Body of pancreas (tissue), 4 donors: ENCODE data around the gene BMP8B. TPM values are rescaled to one million over a fixed set of nuclear protein-coding genes. Genes with fewer than 3 reads are reported as not detected.
A peak's percentile ranks its signal among the peaks of the same experiment; 100 is the strongest.

Experiments
- ATAC-seq: fragments of 150-250 bp; one replicate; pipeline ENCODE4 v1.9.1; 2016
- DNase-seq, 4 donors: peaks; one replicate each; pipeline ENCODE4 v3.0.0-alpha.2; 2019
- H3K27ac ChIP-seq, 4 donors: fragments of 200-600 bp; sonication (generic); 1 replicate in 3 of 4; 2 replicates in 1 of 4; pipeline versions ENCODE4 v1.5.1 to v1.6.1; 2016 to 2019; ENCODE audit warnings: mild to moderate bottlenecking in 1 of 4, mixed read lengths in 1 of 4, moderate library complexity in 1 of 4
- H3K27me3 ChIP-seq, 2 donors: fragments of 200-600 bp; sonication (generic); one replicate each; pipeline ENCODE4 v1.6.0; 2016; ENCODE audit warnings: mild to moderate bottlenecking in 1 of 2
- H3K36me3 ChIP-seq, 2 donors: fragments of 200-600 bp; sonication (generic); replicated peaks in 1 of 2; 2 replicates each; pipeline ENCODE4 v1.5.1; 2016; ENCODE audit warnings: low read depth in 2 of 2; ENCODE audit not compliant: insufficient read depth in 1 of 2
- H3K4me1 ChIP-seq: fragments of 200-600 bp; sonication (generic); one replicate; pipeline ENCODE4 v1.6.0; 2016
- H3K4me3 ChIP-seq, 2 donors: fragments of 200-600 bp; sonication (generic); 1 replicate in 1 of 2; 2 replicates in 1 of 2; pipeline ENCODE4 v1.5.1; 2016 to 2019
- H3K9me3 ChIP-seq, 3 donors: fragments of 200-600 bp; sonication (generic); 1 replicate in 2 of 3; 2 replicates in 1 of 3; pipeline ENCODE4 v1.5.1; 2016
- CTCF ChIP-seq, 7 experiments: fragments of 450-650 bp in 4 of 7; fragments of 200-600 bp in 3 of 7; sonication (generic) in 3 of 7; IDR thresholded peaks; one replicate each; pipeline ENCODE4 v1.5.1; 2016 to 2019; ENCODE audit warnings: antibody characterized with exemption in 7 of 7
- POLR2A ChIP-seq, 3 donors: fragments of 450-650 bp; IDR thresholded peaks; one replicate each; pipeline ENCODE4 v1.6.1; 2016; ENCODE audit warnings: antibody characterized with exemption in 3 of 3, mild to moderate bottlenecking in 2 of 3
- WGBS, 2 donors: methylation state at CpG; one replicate each; pipeline ENCODE4 v1.1.5; 2017; 5-methylcytosine and 5-hydroxymethylcytosine counted together
- intact Hi-C: fragments of 100-400 bp; cut with DNase I; formaldehyde crosslinking; loops from one replicate; pipeline ENCODE4 v1.15.1; 2023
- total RNA-seq, 2 donors: library from RNA; depleted of rRNA; stranded (reverse); fragments of >200 nt; gene quantifications; one replicate each; pipeline ENCODE4 v1.1.0, GENCODE V29; 2016

BMP8B gene
- total RNA-seq = 1 to 10 TPM; 2.3 to 5.4 TPM

- peaks cover 27% of the 10 kb centered on the region for H3K4me1 ChIP-seq
- no peaks in the 10 kb centered on the region for H3K27me3 ChIP-seq
- DNase-seq (peak; percentile 77 to 85 (median 80)), ATAC-seq (peak; percentile 89)
- intact Hi-C loops = no loop called here
- H3K4me3 ChIP-seq = peak within 1 kb of the TSS; percentile 6 to 50
- peak within 1 kb of the TSS; percentile 76 to 87 (median 78) for H3K27ac ChIP-seq
- WGBS, 2 donors = 1 to 40% methylated on average over 3 to 74 of the region's 91 CpGs
- TF ChIP-seq POLR2A (IDR thresholded peaks at IDR 0.05) (peak; percentile 43 to 52 (median 44)), CTCF (IDR thresholded peaks at IDR 0.05) (no peak)
- H3K36me3 ChIP-seq = no peaks in the 10 kb centered on the region
- no peaks in the 10 kb centered on the region for H3K9me3 ChIP-seq
Measured at GRCh38 chr1:39788758-39789570, at the start of gene BMP8B. BMP8B (minus strand) TSS chr1:39788865; CDS start chr1:39788485, 380 bp downstream.

GRCh38 chr1:39836595-39837110 lies 48.0 kb upstream of the BMP8B start:
- TF ChIP-seq POLR2A (IDR thresholded peaks at IDR 0.05) (no peak), CTCF (IDR thresholded peaks at IDR 0.05) (no peak)
- Histone ChIP-seq H3K27ac (peak overlapping the region; percentile 67 to 87 (median 78)), H3K36me3 (peaks cover 0 to 7% of the 10 kb centered on the region in 2 donors), H3K4me1 (peaks cover 60% of the 10 kb centered on the region), H3K4me3 (no peak overlapping the region), H3K27me3 (no peaks in the 10 kb centered on the region), H3K9me3 (no peaks in the 10 kb centered on the region)
- 28 to 37% methylated on average over 3 of the region's 3 CpGs for WGBS, 2 donors
- ATAC-seq = peak; percentile 11
- DNase-seq = no peak
- intact Hi-C loops = no loop called here

GRCh38 chr1:39835935-39836594 lies 47.4 kb upstream of the BMP8B start:
- peaks cover 0 to 4% of the 10 kb centered on the region in 2 donors for H3K36me3 ChIP-seq
- WGBS, 2 donors = 34 to 36% methylated on average over 7 of the region's 7 CpGs
- intact Hi-C loops = no loop called here
- H3K9me3 ChIP-seq = no peaks in the 10 kb centered on the region
- no peak for TF ChIP-seq CTCF (IDR thresholded peaks at IDR 0.05)
- TF ChIP-seq POLR2A (IDR thresholded peaks at IDR 0.05) = no peak
- ATAC-seq (peak; percentile 54), DNase-seq (peak in 3 of 4 donors; percentile 46 to 58 (median 53))
- no peak overlapping the region for H3K4me3 ChIP-seq
- peaks cover 60% of the 10 kb centered on the region for H3K4me1 ChIP-seq
- H3K27ac ChIP-seq = peak overlapping the region; percentile 67 to 87 (median 78)
- H3K27me3 ChIP-seq = no peaks in the 10 kb centered on the region

GRCh38 chr1:39835110-39835509 lies 46.4 kb upstream of the BMP8B start:
- DNase-seq (peak; percentile 63 to 87 (median 84)), ATAC-seq (peak; percentile 89)
- Histone ChIP-seq H3K27ac (peak overlapping the region; percentile 78 to 87 (median 78)), H3K36me3 (peaks cover 0 to under 1% of the 10 kb centered on the region in 2 donors), H3K9me3 (no peaks in the 10 kb centered on the region), H3K4me3 (no peak overlapping the region), H3K4me1 (peaks cover 58% of the 10 kb centered on the region), H3K27me3 (no peaks in the 10 kb centered on the region)
- WGBS, 2 donors = 44 to 52% methylated on average over 2 of the region's 2 CpGs
- TF ChIP-seq CTCF (IDR thresholded peaks at IDR 0.05) (peak in 1 of 7 experiments; percentile 10), POLR2A (IDR thresholded peaks at IDR 0.05) (no peak)
- intact Hi-C loops = no loop called here
